Embryonic facial prominence (tissue), 1 donor: ENCODE results near the gene EVX1.

Source experiments
- DNase-seq: peaks from one replicate; pipeline ENCODE4 v3.0.0-alpha.2; 2016; ENCODE audit errors: extremely low spot score

The EVX1 gene

GRCh38 chr7:27235387-27236311 is 7.0 kb upstream of the EVX1 start:
- DNase-seq: no peak

- no peak for DNase-seq
Observed at GRCh38 chr7:27237735-27238334, 4.8 kb upstream of the EVX1 start.

GRCh38 chr7:27238979-27239386 is 3.6 kb upstream of the EVX1 start:
- no peak for DNase-seq

- DNase-seq: no peak
Observed at GRCh38 chr7:27239387-27240014, 3.1 kb upstream of the EVX1 start.

GRCh38 chr7:27240015-27240731 is 2.4 kb upstream of the EVX1 start:
- no peak for DNase-seq

- no peak for DNase-seq
Observed at GRCh38 chr7:27241189-27242056, 1.2 kb upstream of the EVX1 start.

- DNase-seq: no peak
Observed at GRCh38 chr7:27242154-27242553, 448 bp upstream of the EVX1 start.

GRCh38 chr7:27243340-27244163 is 950 bp downstream of the EVX1 start:
- DNase-seq: no peak

GRCh38 chr7:27244488-27245123 is 2.0 kb downstream of the EVX1 start:
- DNase-seq: no peak

GRCh38 chr7:27245124-27245797 is 2.7 kb downstream of the EVX1 start:
- DNase-seq: no peak

GRCh38 chr7:27245798-27246691 is 3.4 kb downstream of the EVX1 start:
- no peak for DNase-seq

- DNase-seq: no peak
Observed at GRCh38 chr7:27247000-27247399, 4.4 kb downstream of the EVX1 start.

- DNase-seq: no peak
Observed at GRCh38 chr7:27247452-27248426, 5.1 kb downstream of the EVX1 start.

GRCh38 chr7:27248427-27248806 is 5.8 kb downstream of the EVX1 start:
- no peak for DNase-seq

- no peak for DNase-seq
Observed at GRCh38 chr7:27248911-27249723, 6.5 kb downstream of the EVX1 start.
